ENCODE results near the gene ITSN2. TPM values are rescaled to one million over a fixed set of nuclear protein-coding genes. Genes with fewer than 3 reads are reported as not detected.

ITSN2 gene
- total and polyA plus RNA-seq, 2 experiments from 2014 or later = 20.3 to 34.4 TPM

GRCh38 chr2:24307961-24308360 lies 52.4 kb downstream of the ITSN2 start:
- no peak overlapping the region for H3K4me3 ChIP-seq
- H3K27me3 ChIP-seq = no peaks in the 10 kb centered on the region
- H3K27ac ChIP-seq = no peak overlapping the region
- DNase-seq (ENCODE audit: low spot score) = no peak
- no peak overlapping the region for H2AFZ ChIP-seq
- H3K36me3 ChIP-seq (replicated peaks; ENCODE audit: insufficient read depth, low read depth) = no peaks in the 10 kb centered on the region
- no peaks in the 10 kb centered on the region for H4K20me1 ChIP-seq (ENCODE audit: insufficient read depth, poor library complexity, severe bottlenecking)
- H3K79me2 ChIP-seq = no peaks in the 10 kb centered on the region
- H3K9me3 ChIP-seq (ENCODE audit: low read depth) = no peaks in the 10 kb centered on the region
- WGBS (ENCODE audit: low lambda C conversion rate, missing lambda C conversion rate) = 96% methylated on average over 2 of the region's 2 CpGs
- peaks cover 4% of the 10 kb centered on the region for H3K4me1 ChIP-seq (ENCODE audit: insufficient read depth)
- no peaks in the 10 kb centered on the region for H3K9me2 ChIP-seq (replicated peaks; ENCODE audit: insufficient read depth)
- no peak overlapping the region for H3K4me2 ChIP-seq
- TF ChIP-seq, protein P1, sequence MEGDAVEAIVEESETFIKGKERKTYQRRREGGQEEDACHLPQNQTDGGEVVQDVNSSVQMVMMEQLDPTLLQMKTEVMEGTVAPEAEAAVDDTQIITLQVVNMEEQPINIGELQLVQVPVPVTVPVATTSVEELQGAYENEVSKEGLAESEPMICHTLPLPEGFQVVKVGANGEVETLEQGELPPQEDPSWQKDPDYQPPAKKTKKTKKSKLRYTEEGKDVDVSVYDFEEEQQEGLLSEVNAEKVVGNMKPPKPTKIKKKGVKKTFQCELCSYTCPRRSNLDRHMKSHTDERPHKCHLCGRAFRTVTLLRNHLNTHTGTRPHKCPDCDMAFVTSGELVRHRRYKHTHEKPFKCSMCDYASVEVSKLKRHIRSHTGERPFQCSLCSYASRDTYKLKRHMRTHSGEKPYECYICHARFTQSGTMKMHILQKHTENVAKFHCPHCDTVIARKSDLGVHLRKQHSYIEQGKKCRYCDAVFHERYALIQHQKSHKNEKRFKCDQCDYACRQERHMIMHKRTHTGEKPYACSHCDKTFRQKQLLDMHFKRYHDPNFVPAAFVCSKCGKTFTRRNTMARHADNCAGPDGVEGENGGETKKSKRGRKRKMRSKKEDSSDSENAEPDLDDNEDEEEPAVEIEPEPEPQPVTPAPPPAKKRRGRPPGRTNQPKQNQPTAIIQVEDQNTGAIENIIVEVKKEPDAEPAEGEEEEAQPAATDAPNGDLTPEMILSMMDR (IDR thresholded peaks at IDR 0.05; ENCODE audit: poor library complexity) = no peak
- no peak for TF ChIP-seq EZH2phosphoT487 (IDR thresholded peaks at IDR 0.05; ENCODE audit: low read depth, severe bottlenecking, unreplicated experiment)
- no peak for TF ChIP-seq EZH2 (IDR thresholded peaks at IDR 0.05; ENCODE audit: borderline replicate concordance)

DNA sequence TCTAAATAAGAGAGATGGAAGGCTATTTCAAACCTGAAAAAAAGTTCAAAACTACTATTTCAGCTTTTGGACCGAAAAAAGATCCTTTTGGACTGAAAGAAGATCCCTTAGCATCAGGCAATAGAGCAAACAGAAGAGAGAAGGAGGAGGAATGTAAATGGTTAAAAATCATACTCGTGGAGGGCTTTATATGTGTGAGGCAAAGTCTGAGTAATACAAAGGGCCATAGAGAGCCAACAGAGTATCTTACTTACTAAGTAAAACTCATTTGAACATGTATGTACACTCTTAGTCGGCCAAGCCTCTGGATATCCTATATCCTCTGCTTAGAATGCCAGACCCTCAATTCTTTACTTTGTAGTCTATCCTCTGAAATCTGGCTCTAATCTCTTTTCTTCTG lies 55.7 kb downstream of the ITSN2 start:
- Histone ChIP-seq H3K4me1 (ENCODE audit: insufficient read depth) (peaks cover 4% of the 10 kb centered on the region), H3K9me2 (replicated peaks; ENCODE audit: insufficient read depth) (no peaks in the 10 kb centered on the region), H3K4me2 (no peak overlapping the region), H3K27ac (peak overlapping the region; percentile 51), H3K36me3 (replicated peaks; ENCODE audit: insufficient read depth, low read depth) (no peaks in the 10 kb centered on the region), H4K20me1 (ENCODE audit: insufficient read depth, poor library complexity, severe bottlenecking) (no peaks in the 10 kb centered on the region), H3K9me3 (ENCODE audit: low read depth) (no peaks in the 10 kb centered on the region), H3K79me2 (no peaks in the 10 kb centered on the region), H2AFZ (no peak overlapping the region), H3K27me3 (no peaks in the 10 kb centered on the region), H3K4me3 (no peak overlapping the region)
- no peak for TF ChIP-seq EZH2phosphoT487 (IDR thresholded peaks at IDR 0.05; ENCODE audit: low read depth, severe bottlenecking, unreplicated experiment)
- WGBS (ENCODE audit: low lambda C conversion rate, missing lambda C conversion rate) = 54% methylated on average over 3 of the region's 3 CpGs
- DNase-seq (ENCODE audit: low spot score) = peak; percentile 7

DNA sequence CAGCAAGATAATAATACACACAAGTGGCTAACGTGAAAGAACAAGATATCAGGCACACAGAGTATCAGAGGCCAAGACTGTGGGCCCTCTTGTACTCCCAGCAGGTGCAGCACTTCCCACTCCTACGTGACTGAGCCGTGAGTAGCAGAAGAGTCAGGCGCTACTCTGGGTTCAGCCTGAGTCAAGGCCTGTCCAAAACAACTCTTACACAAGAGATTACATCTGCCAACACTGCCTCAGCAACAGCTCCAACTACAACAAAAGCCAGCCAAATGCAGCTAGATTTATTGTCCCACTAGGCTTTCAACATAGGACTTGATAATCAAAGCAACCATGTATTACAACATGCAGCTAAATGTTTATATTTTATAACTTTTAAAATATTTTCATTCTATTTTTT lies 56.2 kb downstream of the ITSN2 start:
- 64% methylated on average over 4 of the region's 4 CpGs for WGBS (ENCODE audit: low lambda C conversion rate, missing lambda C conversion rate)
- H3K36me3 ChIP-seq (replicated peaks; ENCODE audit: insufficient read depth, low read depth) = no peaks in the 10 kb centered on the region
- no peaks in the 10 kb centered on the region for H4K20me1 ChIP-seq (ENCODE audit: insufficient read depth, poor library complexity, severe bottlenecking)
- peak; percentile 48 for DNase-seq (ENCODE audit: low spot score)
- H3K4me2 ChIP-seq = no peak overlapping the region
- H3K79me2 ChIP-seq = no peaks in the 10 kb centered on the region
- peaks cover 4% of the 10 kb centered on the region for H3K4me1 ChIP-seq (ENCODE audit: insufficient read depth)
- H3K4me3 ChIP-seq = no peak overlapping the region
- TF ChIP-seq EZH2 (IDR thresholded peaks at IDR 0.05; ENCODE audit: borderline replicate concordance) = no peak
- TF ChIP-seq EZH2phosphoT487 (IDR thresholded peaks at IDR 0.05; ENCODE audit: low read depth, severe bottlenecking, unreplicated experiment) = no peak
- TF ChIP-seq, protein P1 (IDR thresholded peaks at IDR 0.05; ENCODE audit: poor library complexity) = no peak
- H2AFZ ChIP-seq = no peak overlapping the region
- H3K9me3 ChIP-seq (ENCODE audit: low read depth) = no peaks in the 10 kb centered on the region
- H3K27me3 ChIP-seq = no peaks in the 10 kb centered on the region
- H3K27ac ChIP-seq = peak overlapping the region; percentile 51
- H3K9me2 ChIP-seq (replicated peaks; ENCODE audit: insufficient read depth) = no peaks in the 10 kb centered on the region

GRCh38 chr2:24301599-24301998 lies 58.7 kb downstream of the ITSN2 start:
- Histone ChIP-seq H3K4me1 (ENCODE audit: insufficient read depth) (peaks cover 4% of the 10 kb centered on the region), H3K9me3 (ENCODE audit: low read depth) (no peaks in the 10 kb centered on the region), H3K27me3 (no peaks in the 10 kb centered on the region), H3K4me3 (no peak overlapping the region), H3K27ac (no peak overlapping the region), H3K4me2 (no peak overlapping the region), H3K79me2 (no peaks in the 10 kb centered on the region), H4K20me1 (ENCODE audit: insufficient read depth, poor library complexity, severe bottlenecking) (no peaks in the 10 kb centered on the region), H3K9me2 (replicated peaks; ENCODE audit: insufficient read depth) (no peaks in the 10 kb centered on the region), H3K36me3 (replicated peaks; ENCODE audit: insufficient read depth, low read depth) (no peaks in the 10 kb centered on the region), H2AFZ (no peak overlapping the region)
- no peak for DNase-seq (ENCODE audit: low spot score)
- WGBS (ENCODE audit: low lambda C conversion rate, missing lambda C conversion rate) = 99% methylated on average over 6 of the region's 6 CpGs
- TF ChIP-seq, protein P1 (IDR thresholded peaks at IDR 0.05; ENCODE audit: poor library complexity) = no peak
- TF ChIP-seq EZH2phosphoT487 (IDR thresholded peaks at IDR 0.05; ENCODE audit: low read depth, severe bottlenecking, unreplicated experiment) (no peak), EZH2 (IDR thresholded peaks at IDR 0.05; ENCODE audit: borderline replicate concordance) (no peak)

Measured in hepatocyte (in vitro differentiated cells).